ENCODE measurements around the gene ZNF468.
"Not testable (repeated sequence)": the region's sequence is repeated elsewhere in the genome, so short reads cannot be mapped to it uniquely, and the experiment has no call there.

ZNF468 gene

GRCh38 chr19:52823676-52824075, 33.7 kb downstream of the ZNF468 start:
- DNase-seq, result no peak

- peak; percentile 65 for DNase-seq
Observed at GRCh38 chr19:52821204-52821960, 36.0 kb downstream of the ZNF468 start, which contains the start of gene ZNF28. Gene ZNF28 (minus strand): TSS chr19:52821633. CDS start chr19:52817958, 3,675 bp downstream.

GRCh38 chr19:52820472-52821203, 36.8 kb downstream of the ZNF468 start:
- peak; percentile 63 for DNase-seq

- DNase-seq, result no peak
Observed at GRCh38 chr19:52809801-52810200, 47.6 kb downstream of the ZNF468 start.

GRCh38 chr19:52799950-52800640, 57.3 kb downstream of the ZNF468 start:
- DNase-seq, result not testable (repeated sequence)

GRCh38 chr19:52789440-52789839, 68.0 kb downstream of the ZNF468 start:
- DNase-seq, result no peak

Measured in hematopoietic multipotent progenitor cell treated with erythropoietin and hydrocortisone succinate and interleukin-3 and kit ligand, for 6 days (in vitro differentiated cells).